Measurements from ENCODE around the gene RGS7BP.
"Not testable (repeated sequence)": the region's sequence is repeated elsewhere in the genome, so short reads cannot be mapped to it uniquely, and the experiment has no call there.

The RGS7BP gene

DNA sequence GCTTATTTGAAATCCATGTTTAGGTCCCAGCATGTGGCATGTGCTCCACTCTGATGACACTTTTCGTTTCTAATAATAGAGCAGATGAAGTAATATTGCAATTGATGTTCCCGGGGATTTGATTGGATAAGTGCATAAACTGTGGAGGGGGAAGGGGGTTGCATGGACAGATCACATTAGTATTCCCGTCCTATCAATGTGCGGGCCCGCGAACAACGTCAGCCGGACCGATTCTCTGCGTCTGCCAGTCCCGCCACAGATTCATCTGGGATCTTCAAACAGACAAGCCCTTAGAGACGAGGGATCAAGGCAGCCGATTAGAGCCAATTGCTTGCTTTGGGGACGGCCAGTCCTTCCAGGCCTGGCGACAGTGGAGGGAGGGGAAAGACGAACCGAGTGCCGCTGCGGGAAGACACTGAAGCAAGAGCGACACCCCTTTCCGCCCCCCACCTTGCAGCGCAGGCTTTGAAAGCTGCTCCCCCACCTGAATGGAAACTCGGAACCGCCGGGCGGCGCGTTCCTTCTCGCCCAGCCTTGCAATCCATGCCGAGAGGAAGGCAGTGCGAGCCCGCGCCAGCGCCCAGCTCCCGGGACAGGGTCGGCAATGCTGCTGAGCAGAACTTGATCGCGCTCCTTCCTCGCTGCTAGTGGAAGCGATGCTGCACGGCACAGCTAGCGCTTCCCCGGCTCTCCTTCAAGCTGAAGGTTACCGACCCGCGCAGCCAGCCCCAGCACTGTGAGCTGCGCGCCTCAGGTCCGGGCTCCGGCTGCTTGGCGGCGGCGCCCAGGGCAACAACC is at the start of gene RGS7BP:
RGS7BP (plus strand) TSS at position 247 of the 798 bp plus-strand sequence. CDS start 610 bp downstream, outside the sequence.
- DNase-seq: no peak

DNA sequence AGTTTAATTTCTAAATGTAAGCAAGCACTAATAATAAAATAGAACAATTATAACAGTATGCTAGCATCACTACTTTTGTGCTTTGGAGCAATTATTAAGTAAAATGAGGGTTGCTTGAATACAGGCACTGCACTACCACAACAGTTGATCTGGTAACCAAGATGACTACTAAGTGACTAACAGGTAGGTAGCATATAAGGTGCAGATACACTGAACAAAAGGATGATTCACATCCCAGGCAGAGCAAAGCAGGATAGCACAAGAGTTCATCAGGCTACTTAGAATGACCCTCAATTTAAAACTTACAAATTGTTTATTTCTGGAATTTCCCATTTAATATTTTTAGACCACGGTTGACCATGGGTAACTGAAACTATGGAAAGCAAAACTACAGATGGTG is 48.0 kb upstream of the RGS7BP start:
- no peak for DNase-seq

- DNase-seq: no peak
Observed at GRCh38 chr5:64458948-64459347, 46.9 kb upstream of the RGS7BP start.

- no peak for DNase-seq
Observed at GRCh38 chr5:64462391-64462790, 43.4 kb upstream of the RGS7BP start.

- no peak for DNase-seq
Observed at GRCh38 chr5:64486163-64486562, 19.7 kb upstream of the RGS7BP start.

- no peak for DNase-seq
Observed at GRCh38 chr5:64487283-64487682, 18.5 kb upstream of the RGS7BP start.

- DNase-seq: no peak
Observed at GRCh38 chr5:64489857-64490256, 16.0 kb upstream of the RGS7BP start.

- DNase-seq: no peak
Observed at GRCh38 chr5:64497386-64497785, 8.4 kb upstream of the RGS7BP start.

- DNase-seq: no peak
Observed at GRCh38 chr5:64502196-64502595, 3.6 kb upstream of the RGS7BP start.

DNA sequence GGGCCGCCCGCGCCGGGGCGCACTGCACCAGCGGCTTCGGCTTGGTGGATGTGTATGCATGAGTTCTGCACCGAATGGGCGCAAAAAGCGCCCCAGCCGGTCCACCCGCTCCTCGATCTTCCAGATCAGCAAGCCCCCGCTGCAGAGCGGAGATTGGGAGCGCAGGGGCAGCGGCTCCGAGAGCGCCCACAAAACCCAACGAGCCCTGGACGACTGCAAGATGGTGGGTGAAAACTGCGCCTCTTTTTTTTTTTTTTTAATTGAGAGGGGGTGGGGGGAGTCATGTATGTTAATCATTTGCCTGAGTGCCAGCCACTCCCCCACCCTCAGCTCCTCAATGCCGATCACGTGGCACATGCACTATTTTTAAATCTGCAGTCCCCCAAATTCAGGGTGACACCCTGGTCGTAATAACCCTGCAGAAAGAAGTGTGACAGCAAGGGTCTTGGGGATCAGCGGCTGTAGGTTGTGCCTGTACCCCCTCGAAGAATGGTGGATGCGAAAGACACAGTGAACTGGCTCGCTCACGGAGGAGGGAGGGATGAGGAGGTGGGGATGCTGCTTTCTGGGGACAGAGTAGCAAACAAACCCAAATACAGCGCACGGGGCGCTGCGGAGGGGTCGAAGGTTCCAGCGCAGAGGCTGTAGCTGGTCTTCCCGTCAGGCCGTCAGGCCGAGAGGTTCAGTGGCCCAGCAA is 900 bp downstream of the RGS7BP start:
- DNase-seq: no peak

- no peak for DNase-seq
Observed at GRCh38 chr5:64507264-64507605, 1.4 kb downstream of the RGS7BP start.

DNA sequence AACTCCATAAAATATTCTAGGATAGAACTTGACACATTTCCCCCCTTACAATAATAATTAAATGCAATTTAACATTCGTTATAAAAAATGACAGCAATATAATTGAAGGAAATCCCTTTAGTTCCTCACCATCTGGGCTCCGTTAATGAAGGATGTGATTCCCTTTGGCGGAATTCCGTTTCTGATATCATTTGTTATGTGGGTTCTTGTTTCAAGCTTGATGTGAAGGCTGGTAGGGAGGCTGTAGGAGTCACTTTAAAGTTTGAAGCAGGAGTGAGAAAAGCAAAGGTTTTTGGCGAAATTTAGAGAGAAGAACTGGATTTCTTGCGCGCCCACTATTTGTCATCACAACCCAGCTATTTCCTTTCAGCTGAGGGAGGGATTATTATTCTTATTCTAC is 4.0 kb downstream of the RGS7BP start:
- no peak for DNase-seq

- no peak for DNase-seq
Observed at GRCh38 chr5:64513492-64513891, 7.7 kb downstream of the RGS7BP start.

- DNase-seq: no peak
Observed at GRCh38 chr5:64514612-64515011, 8.8 kb downstream of the RGS7BP start.

DNA sequence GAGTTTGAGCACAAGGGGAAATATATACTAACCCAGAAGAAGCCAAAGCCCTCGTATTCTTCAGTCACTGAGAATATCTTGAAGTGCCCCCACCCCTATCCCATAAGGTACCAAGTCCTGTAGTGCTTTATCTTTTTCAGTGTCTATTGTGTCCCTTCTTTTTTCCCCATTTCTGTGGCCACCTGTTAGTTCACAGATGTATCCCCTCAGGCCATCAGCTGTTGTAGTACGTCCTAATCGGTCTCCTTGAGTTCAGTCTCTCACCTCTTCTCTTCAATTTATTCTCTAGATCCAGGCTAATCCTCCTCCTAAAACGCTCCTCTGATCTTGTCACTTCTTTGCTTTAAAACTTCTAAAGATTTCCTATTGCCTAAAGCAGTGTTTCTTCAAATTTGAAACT is 10.4 kb downstream of the RGS7BP start:
- no peak for DNase-seq

GRCh38 chr5:64518793-64519192 is 13.0 kb downstream of the RGS7BP start:
- DNase-seq: no peak

- no peak for DNase-seq
Observed at GRCh38 chr5:64519263-64519662, 13.4 kb downstream of the RGS7BP start.

GRCh38 chr5:64526734-64527439 is 21.1 kb downstream of the RGS7BP start:
- no peak for DNase-seq

DNA sequence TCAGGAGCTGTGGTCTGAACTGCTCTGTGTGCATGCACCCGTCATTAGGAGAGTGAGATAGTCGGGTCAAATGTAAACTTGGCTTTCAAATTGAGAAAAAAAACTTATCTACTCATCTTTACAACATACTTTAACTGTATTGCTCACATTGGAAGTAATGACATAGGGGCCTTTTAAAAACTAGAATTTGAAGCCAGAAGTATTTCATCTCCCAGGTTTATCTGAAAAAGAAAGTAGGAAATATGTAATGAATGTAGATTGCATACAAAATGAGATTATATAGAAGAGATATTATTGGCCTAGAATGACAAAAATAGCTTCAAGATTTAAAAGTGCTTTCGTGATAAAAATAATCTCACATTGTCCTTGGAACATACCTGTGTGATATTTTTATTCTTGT is 24.3 kb downstream of the RGS7BP start:
- no peak for DNase-seq

- no peak for DNase-seq
Observed at GRCh38 chr5:64532212-64532611, 26.4 kb downstream of the RGS7BP start.

- DNase-seq: no peak
Observed at GRCh38 chr5:64532657-64533056, 26.8 kb downstream of the RGS7BP start.

- no peak for DNase-seq
Observed at GRCh38 chr5:64534033-64534432, 28.2 kb downstream of the RGS7BP start.

- no peak for DNase-seq
Observed at GRCh38 chr5:64557911-64558310, 52.1 kb downstream of the RGS7BP start.

- not testable (repeated sequence) for DNase-seq
Observed at GRCh38 chr5:64558641-64559040, 52.8 kb downstream of the RGS7BP start.
